ENCODE measurements around the gene CHL1. TPM values are rescaled to one million over a fixed set of nuclear protein-coding genes. Genes with fewer than 3 reads are reported as not detected.

The CHL1 gene
- total RNA-seq, 4 donors from 2014 or later = 3.7 to 44.3 (median 23.4) TPM

- no peak overlapping the region for H3K27ac ChIP-seq
- no peak overlapping the region for H3K4me3 ChIP-seq
- intact Hi-C loops (cut with DNase I) = no loop called here
- H3K36me3 ChIP-seq = no peaks in the 10 kb centered on the region
- 61 to 67% methylated on average over 4 of the region's 4 CpGs for WGBS, 2 donors
- TF ChIP-seq POLR2A (IDR thresholded peaks at IDR 0.05) = no peak
- TF ChIP-seq, protein P1, sequence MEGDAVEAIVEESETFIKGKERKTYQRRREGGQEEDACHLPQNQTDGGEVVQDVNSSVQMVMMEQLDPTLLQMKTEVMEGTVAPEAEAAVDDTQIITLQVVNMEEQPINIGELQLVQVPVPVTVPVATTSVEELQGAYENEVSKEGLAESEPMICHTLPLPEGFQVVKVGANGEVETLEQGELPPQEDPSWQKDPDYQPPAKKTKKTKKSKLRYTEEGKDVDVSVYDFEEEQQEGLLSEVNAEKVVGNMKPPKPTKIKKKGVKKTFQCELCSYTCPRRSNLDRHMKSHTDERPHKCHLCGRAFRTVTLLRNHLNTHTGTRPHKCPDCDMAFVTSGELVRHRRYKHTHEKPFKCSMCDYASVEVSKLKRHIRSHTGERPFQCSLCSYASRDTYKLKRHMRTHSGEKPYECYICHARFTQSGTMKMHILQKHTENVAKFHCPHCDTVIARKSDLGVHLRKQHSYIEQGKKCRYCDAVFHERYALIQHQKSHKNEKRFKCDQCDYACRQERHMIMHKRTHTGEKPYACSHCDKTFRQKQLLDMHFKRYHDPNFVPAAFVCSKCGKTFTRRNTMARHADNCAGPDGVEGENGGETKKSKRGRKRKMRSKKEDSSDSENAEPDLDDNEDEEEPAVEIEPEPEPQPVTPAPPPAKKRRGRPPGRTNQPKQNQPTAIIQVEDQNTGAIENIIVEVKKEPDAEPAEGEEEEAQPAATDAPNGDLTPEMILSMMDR (IDR thresholded peaks at IDR 0.05) = no peak
- H3K4me1 ChIP-seq = peaks cover 0 to 5% (median 0%) of the 10 kb centered on the region in 3 donors
- DNase-seq = no peak
- H3K9me3 ChIP-seq = no peaks in the 10 kb centered on the region
- H3K27me3 ChIP-seq = no peaks in the 10 kb centered on the region
Measured at GRCh38 chr3:341998-342397, 145.4 kb downstream of the CHL1 start.

- no peak for DNase-seq
- Histone ChIP-seq H3K27ac (peak overlapping the region in 3 of 4 donors; percentile 5 to 42 (median 29)), H3K4me1 (peaks cover 0 to 5% (median 0%) of the 10 kb centered on the region in 3 donors), H3K4me3 (no peak overlapping the region), H3K27me3 (no peaks in the 10 kb centered on the region), H3K9me3 (no peaks in the 10 kb centered on the region), H3K36me3 (no peaks in the 10 kb centered on the region)
- TF ChIP-seq POLR2A (IDR thresholded peaks at IDR 0.05) = no peak
- TF ChIP-seq, protein P1 (IDR thresholded peaks at IDR 0.05) = no peak
- intact Hi-C loops (cut with DNase I) = no loop called here
- 85 to 95% methylated on average over 1 of the region's 1 CpG for WGBS, 2 donors
Measured at GRCh38 chr3:346186-346585, 149.6 kb downstream of the CHL1 start.

DNA sequence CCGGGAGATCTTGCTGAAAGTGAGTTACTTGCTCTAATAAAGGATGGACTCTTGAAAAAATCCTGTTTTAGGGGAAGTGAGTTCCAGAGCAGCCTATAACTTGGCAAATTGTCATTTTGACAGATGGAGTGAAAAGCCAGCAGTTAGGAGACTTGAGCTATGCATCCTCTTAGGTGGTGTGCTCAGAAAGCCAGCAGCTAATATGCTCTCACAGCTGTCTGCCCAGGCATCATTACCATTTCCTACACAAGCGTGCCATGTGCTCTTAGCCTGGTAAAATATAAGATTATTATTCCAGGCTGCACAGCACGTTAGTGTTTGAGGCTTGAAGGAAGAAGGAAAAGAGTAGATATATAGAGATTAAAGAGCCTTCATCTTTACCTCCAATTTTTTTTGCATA is 151.0 kb downstream of the CHL1 start:
- 74 to 76% methylated on average over 3 of the region's 3 CpGs for WGBS, 2 donors

GRCh38 chr3:350871-351371 is 154.4 kb downstream of the CHL1 start:
- no peak overlapping the region for H3K4me3 ChIP-seq
- WGBS, 2 donors = 62 to 65% methylated on average over 4 of the region's 4 CpGs
- no peaks in the 10 kb centered on the region for H3K27me3 ChIP-seq
- H3K4me1 ChIP-seq = peaks cover 0 to 32% (median 6%) of the 10 kb centered on the region in 3 donors
- no peak for DNase-seq
- no peaks in the 10 kb centered on the region for H3K9me3 ChIP-seq
- TF ChIP-seq POLR2A (IDR thresholded peaks at IDR 0.05) = no peak
- TF ChIP-seq, protein P1 (IDR thresholded peaks at IDR 0.05) = no peak
- no peaks in the 10 kb centered on the region for H3K36me3 ChIP-seq
- H3K27ac ChIP-seq = no peak overlapping the region
- intact Hi-C loops (cut with DNase I) = no loop called here

More for the DNA sequence above, 151.0 kb downstream of the CHL1 start:
- no peaks in the 10 kb centered on the region for H3K9me3 ChIP-seq
- no peak overlapping the region for H3K27ac ChIP-seq
- intact Hi-C loops (cut with DNase I) = no loop called here
- no peaks in the 10 kb centered on the region for H3K36me3 ChIP-seq
- H3K27me3 ChIP-seq = no peaks in the 10 kb centered on the region
- no peak for DNase-seq
- no peak overlapping the region for H3K4me3 ChIP-seq
- TF ChIP-seq POLR2A (IDR thresholded peaks at IDR 0.05) = no peak
- TF ChIP-seq, protein P1 (IDR thresholded peaks at IDR 0.05) = no peak
- H3K4me1 ChIP-seq = peaks cover 0 to 5% (median 0%) of the 10 kb centered on the region in 3 donors

GRCh38 chr3:352599-352998 is 156.0 kb downstream of the CHL1 start:
- WGBS, 2 donors = 53 to 69% methylated on average over 1 of the region's 1 CpG
- Histone ChIP-seq H3K27me3 (no peaks in the 10 kb centered on the region), H3K9me3 (no peaks in the 10 kb centered on the region), H3K4me1 (peaks cover 0 to 32% (median 6%) of the 10 kb centered on the region in 3 donors), H3K36me3 (no peaks in the 10 kb centered on the region), H3K27ac (no peak overlapping the region), H3K4me3 (no peak overlapping the region)
- no peak for TF ChIP-seq POLR2A (IDR thresholded peaks at IDR 0.05)
- TF ChIP-seq, protein P1 (IDR thresholded peaks at IDR 0.05) = no peak
- no peak for DNase-seq
- intact Hi-C loops (cut with DNase I) = no loop called here

Measured in esophagus squamous epithelium (tissue), 5 donors.